ENCODE results near the gene MLLT3.

DNA sequence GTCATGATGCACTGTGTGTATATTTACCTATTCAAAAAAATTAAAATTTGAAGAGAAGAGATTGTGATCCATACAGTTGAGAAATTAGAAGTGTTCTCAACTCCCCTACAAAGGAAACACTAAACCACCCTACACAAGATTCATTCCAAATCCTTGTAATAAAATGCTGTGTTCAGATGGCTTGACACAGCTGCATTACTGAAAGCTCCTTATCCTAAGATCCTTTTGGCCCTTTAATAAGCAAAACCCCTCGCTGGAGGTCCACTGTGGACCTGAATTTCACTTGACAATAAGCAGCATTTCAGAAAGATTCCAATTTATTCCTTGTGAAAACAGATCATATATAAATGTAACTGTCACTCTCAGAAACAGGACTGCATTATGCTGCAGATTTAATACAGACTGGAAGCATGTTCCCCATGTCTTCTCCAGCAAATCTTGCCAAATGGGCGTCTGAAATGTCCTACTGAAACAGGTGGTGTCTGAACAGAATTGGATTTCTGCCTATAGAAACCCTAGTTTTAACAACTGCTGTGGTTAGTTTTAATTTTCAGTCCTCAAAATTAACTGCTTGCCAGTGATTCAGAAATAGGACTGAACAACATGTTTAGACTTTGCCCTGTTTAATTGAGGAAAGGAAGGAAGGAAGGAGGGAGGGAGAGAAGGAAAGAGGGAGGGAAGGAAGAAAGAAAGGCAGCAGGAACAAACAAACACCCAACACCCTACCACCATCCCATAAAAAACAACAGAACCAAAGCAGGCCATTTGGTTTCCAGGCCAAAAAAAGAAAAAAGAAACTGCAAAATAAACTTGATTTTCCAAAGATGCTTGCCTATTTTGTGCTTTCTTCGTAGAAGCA lies 179.6 kb downstream of the MLLT3 start:
- TF ChIP-seq ZNF180 (CRISPR knock-in tag; IDR thresholded peaks at IDR 0.05; ENCODE audit: borderline replicate concordance, low read depth), result no peak
- no peak for TF ChIP-seq GPBP1L1 (CRISPR knock-in tag; IDR thresholded peaks at IDR 0.05)
- no peak for TF ChIP-seq ZBTB2 (CRISPR knock-in tag; IDR thresholded peaks at IDR 0.05; ENCODE audit: low read depth)
- TF ChIP-seq SRSF9 (IDR thresholded peaks at IDR 0.05; ENCODE audit: borderline replicate concordance, insufficient read depth, low read depth, low read length, poor library complexity, severe bottlenecking), result no peak
- no peak for TF ChIP-seq HMG20B (CRISPR knock-in tag; conservative IDR thresholded peaks at IDR 0.05)
- no peak for TF ChIP-seq NCOA2 (CRISPR knock-in tag; IDR thresholded peaks at IDR 0.05)
- TF ChIP-seq CTCF (CRISPR knock-in tag; IDR thresholded peaks at IDR 0.05), result no peak
- no peak for TF ChIP-seq SP2 (CRISPR knock-in tag; IDR thresholded peaks at IDR 0.05)

Data from HepG2 (cell line).